Osteocyte (in vitro differentiated cells): Measurements from ENCODE around the gene PRR35. TPM values are rescaled to one million over a fixed set of nuclear protein-coding genes. Genes with fewer than 3 reads are reported as not detected.

ENCODE experiments used
- DNase-seq: peaks from one replicate; pipeline ENCODE4 v3.0.0; 2021; ENCODE audit warnings: mixed read lengths; ENCODE audit not compliant: unreplicated experiment; ENCODE audit errors: extremely low spot score
- H3K27ac Mint-ChIP-seq: one replicate; pipeline ENCODE4 v1.8.0; 2021; ENCODE audit warnings: mild to moderate bottlenecking, mixed read lengths; ENCODE audit not compliant: unreplicated experiment
- H3K27me3 Mint-ChIP-seq: one replicate; pipeline ENCODE4 v1.8.0; 2021; ENCODE audit warnings: mixed read lengths; ENCODE audit not compliant: unreplicated experiment
- H3K36me3 Mint-ChIP-seq: one replicate; pipeline ENCODE4 v1.8.0; 2021; ENCODE audit warnings: mixed read lengths; ENCODE audit not compliant: unreplicated experiment
- H3K4me1 Mint-ChIP-seq: one replicate; pipeline ENCODE4 v1.8.0; 2021; ENCODE audit warnings: mixed read lengths; ENCODE audit not compliant: unreplicated experiment
- H3K4me3 Mint-ChIP-seq: one replicate; pipeline ENCODE4 v1.8.0; 2021; ENCODE audit warnings: mild to moderate bottlenecking, moderate library complexity, mixed read lengths; ENCODE audit not compliant: unreplicated experiment
- H3K9me3 Mint-ChIP-seq: one replicate; pipeline ENCODE4 v1.8.0; 2021; ENCODE audit warnings: mixed read lengths; ENCODE audit not compliant: unreplicated experiment
- total RNA-seq: library from RNA; stranded (reverse); gene quantifications from 2 replicates; pipeline ENCODE4 v1.2.1, GENCODE V29; 2021
- TF ChIP-seq, protein P1 (sequence below): fragments of 200-600 bp; sonication (generic); IDR thresholded peaks from 2 replicates; pipeline ENCODE4 v1.5.0; 2021; ENCODE audit warnings: antibody characterized with exemption, mild to moderate bottlenecking, moderate library complexity

Gene PRR35
- total RNA-seq, 1 donor from 2014 or later, result not detected

DNA sequence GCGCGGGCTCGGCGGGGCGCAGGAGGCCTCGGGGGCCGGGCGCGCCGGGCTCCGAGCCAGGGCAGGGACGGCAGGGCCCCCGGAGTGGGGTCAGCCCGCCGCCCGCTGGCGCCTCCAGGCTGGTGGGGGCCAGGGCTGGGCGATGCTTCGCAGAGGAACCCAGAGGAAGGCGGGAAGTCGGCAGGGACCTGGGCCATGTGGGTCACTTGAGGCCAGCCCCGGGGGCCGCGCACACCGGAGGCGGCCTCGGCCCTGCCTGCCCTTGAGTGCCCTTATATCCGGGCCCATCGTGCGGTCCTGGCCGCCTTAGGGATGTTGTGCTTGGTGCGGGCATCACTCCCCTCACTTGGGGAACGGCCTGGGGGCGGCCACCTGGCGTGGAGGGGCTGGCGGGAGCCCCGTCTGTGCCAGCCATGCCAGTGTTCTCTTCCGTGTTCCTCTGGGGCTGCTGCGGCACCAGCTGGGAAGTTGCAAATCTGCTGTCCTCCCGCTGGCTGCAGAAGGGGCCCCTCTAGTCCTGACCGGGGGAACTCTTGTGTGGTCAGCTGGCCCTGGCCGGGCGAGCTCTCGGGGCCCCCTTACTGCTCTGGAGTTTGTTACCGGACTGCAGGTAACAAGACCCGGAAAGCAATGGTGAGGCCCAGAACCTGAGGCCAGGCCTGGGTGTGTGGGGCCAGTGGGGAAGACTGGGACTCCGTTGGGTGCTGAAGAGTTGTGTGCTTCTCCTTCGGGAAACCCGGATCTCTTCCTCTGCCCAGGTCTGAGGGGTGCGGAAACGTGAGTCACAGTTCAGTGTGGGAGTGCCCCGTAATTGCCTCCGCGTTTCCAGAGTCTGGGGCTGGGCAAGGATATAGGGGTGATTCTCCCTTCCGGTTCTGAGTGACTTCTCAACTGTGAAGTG, 31.8 kb upstream of the PRR35 start:
- H3K36me3 Mint-ChIP-seq, result peaks cover 3% of the 10 kb centered on the region
- no peaks in the 10 kb centered on the region for H3K9me3 Mint-ChIP-seq
- H3K27me3 Mint-ChIP-seq, result no peaks in the 10 kb centered on the region
- peak overlapping the region; percentile 82 for H3K27ac Mint-ChIP-seq
- DNase-seq, result no peak
- H3K4me3 Mint-ChIP-seq, result peak overlapping the region; percentile 83
- TF ChIP-seq, protein P1, sequence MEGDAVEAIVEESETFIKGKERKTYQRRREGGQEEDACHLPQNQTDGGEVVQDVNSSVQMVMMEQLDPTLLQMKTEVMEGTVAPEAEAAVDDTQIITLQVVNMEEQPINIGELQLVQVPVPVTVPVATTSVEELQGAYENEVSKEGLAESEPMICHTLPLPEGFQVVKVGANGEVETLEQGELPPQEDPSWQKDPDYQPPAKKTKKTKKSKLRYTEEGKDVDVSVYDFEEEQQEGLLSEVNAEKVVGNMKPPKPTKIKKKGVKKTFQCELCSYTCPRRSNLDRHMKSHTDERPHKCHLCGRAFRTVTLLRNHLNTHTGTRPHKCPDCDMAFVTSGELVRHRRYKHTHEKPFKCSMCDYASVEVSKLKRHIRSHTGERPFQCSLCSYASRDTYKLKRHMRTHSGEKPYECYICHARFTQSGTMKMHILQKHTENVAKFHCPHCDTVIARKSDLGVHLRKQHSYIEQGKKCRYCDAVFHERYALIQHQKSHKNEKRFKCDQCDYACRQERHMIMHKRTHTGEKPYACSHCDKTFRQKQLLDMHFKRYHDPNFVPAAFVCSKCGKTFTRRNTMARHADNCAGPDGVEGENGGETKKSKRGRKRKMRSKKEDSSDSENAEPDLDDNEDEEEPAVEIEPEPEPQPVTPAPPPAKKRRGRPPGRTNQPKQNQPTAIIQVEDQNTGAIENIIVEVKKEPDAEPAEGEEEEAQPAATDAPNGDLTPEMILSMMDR, result no peak
- H3K4me1 Mint-ChIP-seq, result peaks cover 45% of the 10 kb centered on the region

GRCh38 chr16:529012-529575, 31.1 kb upstream of the PRR35 start:
- Mint-ChIP-seq H3K9me3 (no peaks in the 10 kb centered on the region), H3K4me1 (peaks cover 45% of the 10 kb centered on the region), H3K4me3 (peak overlapping the region; percentile 83), H3K27me3 (no peaks in the 10 kb centered on the region), H3K27ac (peak overlapping the region; percentile 82), H3K36me3 (peaks cover 2% of the 10 kb centered on the region)
- DNase-seq, result no peak
- TF ChIP-seq, protein P1, result no peak

GRCh38 chr16:530111-530817, 29.9 kb upstream of the PRR35 start:
- H3K4me3 Mint-ChIP-seq, result peak overlapping the region; percentile 57
- no peak for DNase-seq
- H3K27ac Mint-ChIP-seq, result peak overlapping the region; percentile 82
- no peaks in the 10 kb centered on the region for H3K9me3 Mint-ChIP-seq
- TF ChIP-seq, protein P1, result no peak
- H3K27me3 Mint-ChIP-seq, result no peaks in the 10 kb centered on the region
- peaks cover 47% of the 10 kb centered on the region for H3K4me1 Mint-ChIP-seq
- peaks cover 2% of the 10 kb centered on the region for H3K36me3 Mint-ChIP-seq

DNA sequence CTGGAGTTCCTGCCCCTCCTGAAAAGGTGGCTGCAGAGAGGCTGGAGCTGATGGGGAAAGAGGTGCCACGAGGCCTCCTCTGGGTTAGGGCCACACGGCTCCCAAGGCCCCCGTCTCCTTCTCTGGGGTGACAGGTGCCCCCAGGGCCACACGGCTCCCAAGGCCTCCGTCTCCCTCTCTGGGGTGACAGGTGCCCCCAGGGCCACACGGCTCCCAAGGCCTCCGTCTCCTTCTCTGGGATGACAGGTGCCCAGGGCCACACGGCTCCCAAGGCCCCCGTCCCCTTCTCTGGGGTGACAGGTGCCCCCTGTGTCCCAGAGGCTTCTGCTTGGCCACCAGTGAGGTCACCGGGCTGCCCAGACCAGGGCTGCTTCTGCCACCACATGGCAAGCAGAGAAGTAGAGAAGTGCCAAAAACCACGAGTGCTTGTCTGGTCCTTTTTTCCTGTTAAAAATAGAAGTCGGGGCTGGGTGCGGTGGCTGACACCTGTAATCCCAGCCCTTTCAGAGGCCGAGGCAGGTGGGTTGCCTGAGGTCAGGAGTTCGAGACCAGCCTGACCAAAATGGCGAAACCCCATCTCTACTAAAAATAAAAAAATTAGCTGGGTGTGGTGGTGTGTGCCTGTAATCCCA, 28.6 kb upstream of the PRR35 start:
- DNase-seq, result no peak
- H3K4me1 Mint-ChIP-seq, result peaks cover 42% of the 10 kb centered on the region
- H3K36me3 Mint-ChIP-seq, result no peaks in the 10 kb centered on the region
- no peaks in the 10 kb centered on the region for H3K27me3 Mint-ChIP-seq
- H3K9me3 Mint-ChIP-seq, result no peaks in the 10 kb centered on the region
- H3K27ac Mint-ChIP-seq, result no peak overlapping the region
- no peak overlapping the region for H3K4me3 Mint-ChIP-seq
- TF ChIP-seq, protein P1, result no peak
